Measurements from ENCODE around the gene TYSND1.
"Not testable (repeated sequence)": the region's sequence is repeated elsewhere in the genome, so short reads cannot be mapped to it uniquely, and the experiment has no call there.

TYSND1 gene, protein sequence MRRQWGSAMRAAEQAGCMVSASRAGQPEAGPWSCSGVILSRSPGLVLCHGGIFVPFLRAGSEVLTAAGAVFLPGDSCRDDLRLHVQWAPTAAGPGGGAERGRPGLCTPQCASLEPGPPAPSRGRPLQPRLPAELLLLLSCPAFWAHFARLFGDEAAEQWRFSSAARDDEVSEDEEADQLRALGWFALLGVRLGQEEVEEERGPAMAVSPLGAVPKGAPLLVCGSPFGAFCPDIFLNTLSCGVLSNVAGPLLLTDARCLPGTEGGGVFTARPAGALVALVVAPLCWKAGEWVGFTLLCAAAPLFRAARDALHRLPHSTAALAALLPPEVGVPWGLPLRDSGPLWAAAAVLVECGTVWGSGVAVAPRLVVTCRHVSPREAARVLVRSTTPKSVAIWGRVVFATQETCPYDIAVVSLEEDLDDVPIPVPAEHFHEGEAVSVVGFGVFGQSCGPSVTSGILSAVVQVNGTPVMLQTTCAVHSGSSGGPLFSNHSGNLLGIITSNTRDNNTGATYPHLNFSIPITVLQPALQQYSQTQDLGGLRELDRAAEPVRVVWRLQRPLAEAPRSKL

GRCh38 chr10:70146489-70147258 is at the start of gene TYSND1:
TYSND1 (minus strand) TSS chr10:70146700; CDS start chr10:70146586, 114 bp downstream.
- DNase-seq, result peak; percentile 95

GRCh38 chr10:70193391-70193844 is 46.9 kb upstream of the TYSND1 start:
- no peak for DNase-seq

- no peak for DNase-seq
These were observed 45.9 kb upstream of the TYSND1 start for GRCh38 chr10:70192326-70192968.

DNA sequence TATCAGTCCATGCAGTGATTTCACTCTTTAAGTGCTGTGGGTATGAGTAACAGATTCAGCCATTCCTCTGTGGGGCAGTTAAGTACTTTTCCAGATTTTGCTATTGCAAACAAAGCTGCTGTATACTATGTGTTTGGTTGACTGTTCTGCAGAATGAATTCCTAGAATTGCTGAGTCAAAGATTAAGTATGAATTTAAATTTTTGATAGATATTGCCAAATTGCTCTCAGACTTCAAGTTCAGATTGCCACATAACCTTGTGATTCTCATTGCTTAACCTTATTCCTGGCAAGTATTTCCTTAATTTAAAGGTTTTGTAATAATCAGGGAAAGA is 45.4 kb upstream of the TYSND1 start:
- DNase-seq, result no peak

- DNase-seq, result no peak
These were observed 44.9 kb upstream of the TYSND1 start for GRCh38 chr10:70191161-70191971.

GRCh38 chr10:70190581-70190980 is 44.1 kb upstream of the TYSND1 start:
- no peak for DNase-seq

GRCh38 chr10:70190102-70190501 is 43.6 kb upstream of the TYSND1 start:
- no peak for DNase-seq

DNA sequence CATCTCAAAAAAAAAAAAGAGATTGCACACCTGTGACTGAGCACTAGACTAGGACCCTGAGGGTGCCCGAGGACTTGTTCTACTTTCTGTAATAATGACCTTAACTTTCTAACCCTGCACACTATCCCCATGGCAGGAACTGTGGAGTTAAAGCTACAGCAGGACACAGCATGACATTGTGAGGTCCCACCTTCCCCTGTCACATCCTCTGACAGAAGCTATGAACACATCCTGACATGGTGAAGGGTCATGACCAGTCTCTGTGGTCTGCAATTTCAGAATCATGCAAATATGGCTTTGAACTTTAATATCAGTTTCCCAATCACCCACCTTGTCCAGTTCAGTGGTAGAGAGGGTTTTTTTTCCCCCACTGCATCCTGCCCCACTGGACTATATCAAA is 42.3 kb upstream of the TYSND1 start:
- DNase-seq, result no peak

DNA sequence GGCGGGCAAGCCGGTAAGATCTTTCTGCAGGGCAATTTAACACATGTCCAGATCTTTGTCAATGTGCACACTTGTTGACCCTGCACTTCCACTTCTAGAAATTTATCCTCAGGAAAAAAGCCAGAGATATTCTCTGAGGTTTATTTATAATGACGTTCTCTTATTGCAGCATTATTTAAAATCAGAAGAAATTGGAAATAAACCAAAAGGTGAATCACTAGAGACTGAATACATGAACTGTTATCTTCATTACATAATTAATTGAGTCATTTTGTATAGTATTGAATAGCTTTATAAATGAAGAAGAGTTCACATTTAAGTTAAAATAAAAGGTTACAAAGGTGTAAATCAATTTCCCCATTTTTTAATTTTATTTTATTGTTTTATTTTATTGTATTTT is 40.1 kb upstream of the TYSND1 start:
- no peak for DNase-seq

DNA sequence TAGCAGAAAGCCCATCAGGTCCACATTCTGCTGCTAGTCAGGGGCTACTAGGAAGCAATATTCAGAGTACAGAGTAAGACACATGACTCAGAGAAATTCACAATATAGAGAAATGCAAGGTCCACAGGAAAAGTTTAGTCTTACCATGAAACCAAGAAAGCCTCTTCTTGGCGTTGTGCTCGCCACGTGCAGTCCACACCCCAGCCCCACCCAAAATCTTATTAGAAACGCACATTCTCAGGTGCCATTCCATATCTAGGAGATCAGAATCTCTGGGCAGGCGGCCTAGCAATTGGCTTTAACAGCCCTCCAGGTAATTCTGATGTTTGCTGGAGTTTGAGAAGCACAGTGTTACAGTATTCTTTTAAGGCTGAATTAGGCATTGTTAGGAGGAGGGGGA is 39.6 kb upstream of the TYSND1 start:
- no peak for DNase-seq

GRCh38 chr10:70183304-70183703 is 36.8 kb upstream of the TYSND1 start:
- DNase-seq, result no peak

- not testable (repeated sequence) for DNase-seq
These were observed 32.7 kb upstream of the TYSND1 start for GRCh38 chr10:70179209-70179608.

- no peak for DNase-seq
These were observed 31.7 kb upstream of the TYSND1 start for GRCh38 chr10:70178139-70178725.

- DNase-seq, result no peak
These were observed 29.9 kb upstream of the TYSND1 start for GRCh38 chr10:70176441-70176840.

DNA sequence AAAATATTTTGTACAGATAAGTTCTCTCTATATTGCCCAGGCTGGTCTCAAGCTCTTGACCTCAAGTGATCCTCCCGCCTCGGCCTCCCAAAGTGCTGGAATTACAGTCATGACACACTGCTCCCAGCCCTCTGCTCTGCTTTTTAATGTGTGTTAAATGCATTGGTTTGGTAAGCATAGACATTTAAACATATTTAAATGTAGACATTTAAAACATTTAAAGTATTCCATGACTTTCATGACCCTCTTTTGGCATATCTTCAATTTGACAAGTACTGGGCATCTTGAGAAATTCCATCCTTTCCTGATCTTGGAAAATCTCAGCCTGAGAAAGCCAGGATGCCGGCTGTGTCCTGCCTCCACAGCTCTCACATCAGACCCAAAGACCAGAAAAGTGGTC is 29.0 kb upstream of the TYSND1 start:
- DNase-seq, result no peak

DNA sequence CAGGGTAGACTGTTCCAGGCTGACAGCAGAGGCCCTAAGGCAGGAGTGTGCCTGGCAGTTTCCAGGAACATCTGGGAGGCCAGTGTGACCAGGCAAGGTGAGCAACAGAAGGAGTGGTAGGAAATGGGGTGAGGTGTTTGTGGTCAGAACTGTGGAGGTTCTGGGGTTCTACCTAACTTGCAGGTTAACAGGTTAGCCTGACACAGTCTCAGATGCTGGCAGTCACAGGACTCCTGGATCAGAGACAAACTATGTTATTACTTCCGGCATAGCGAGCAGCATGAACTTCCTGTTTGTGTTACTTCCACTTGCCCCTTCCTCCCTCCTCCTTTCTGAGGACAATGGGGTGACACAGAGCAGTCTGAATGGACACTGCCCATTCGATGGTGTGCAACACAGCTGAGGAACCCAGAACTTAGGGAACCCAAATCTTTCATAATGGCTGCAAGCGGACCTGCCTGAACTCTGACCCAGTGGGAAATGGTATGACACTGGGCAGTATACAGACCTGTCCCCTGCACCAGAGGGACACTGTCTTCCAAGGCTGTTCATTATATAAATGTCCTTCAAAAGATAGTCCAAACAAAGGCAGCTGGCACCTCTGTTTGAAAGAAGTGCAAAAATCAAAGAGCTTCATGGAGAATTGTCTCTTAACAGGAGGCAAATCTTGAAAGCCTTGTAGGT is 27.7 kb upstream of the TYSND1 start:
- DNase-seq, result no peak

DNA sequence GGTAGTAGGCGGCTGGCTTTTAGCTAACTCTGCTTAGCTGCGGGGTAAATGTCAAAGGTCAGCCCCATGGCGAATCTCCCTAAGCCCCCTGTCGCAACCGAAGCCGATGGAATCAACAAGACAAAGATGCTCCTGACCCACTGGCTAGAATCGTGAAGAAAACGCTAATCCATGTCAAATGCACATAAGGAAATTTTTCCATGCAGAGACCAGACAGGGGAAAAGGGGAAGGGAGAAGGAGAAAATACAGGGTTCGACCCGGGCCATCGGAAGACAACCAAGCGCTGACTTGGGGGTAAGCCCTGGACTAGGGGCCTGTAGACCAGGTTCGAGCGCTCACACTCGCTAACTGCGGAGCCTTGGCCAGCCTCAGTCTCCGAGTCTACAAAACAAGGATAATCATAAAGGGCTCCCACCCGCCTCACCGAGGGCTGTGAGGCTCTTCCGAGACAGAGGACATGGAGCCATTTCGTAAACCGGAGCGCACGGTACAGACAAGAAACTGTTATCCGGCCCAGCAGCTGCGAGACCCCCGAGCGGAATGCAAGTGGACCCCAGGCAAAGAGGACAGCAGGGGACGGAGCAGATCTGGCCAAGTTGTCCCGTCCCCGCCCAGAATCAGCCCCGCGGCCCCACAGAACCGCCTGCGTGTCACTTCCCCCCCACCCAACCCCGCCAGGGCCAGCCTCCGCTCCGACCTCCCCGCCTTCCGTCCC is 23.3 kb upstream of the TYSND1 start:
- DNase-seq, result no peak

DNA sequence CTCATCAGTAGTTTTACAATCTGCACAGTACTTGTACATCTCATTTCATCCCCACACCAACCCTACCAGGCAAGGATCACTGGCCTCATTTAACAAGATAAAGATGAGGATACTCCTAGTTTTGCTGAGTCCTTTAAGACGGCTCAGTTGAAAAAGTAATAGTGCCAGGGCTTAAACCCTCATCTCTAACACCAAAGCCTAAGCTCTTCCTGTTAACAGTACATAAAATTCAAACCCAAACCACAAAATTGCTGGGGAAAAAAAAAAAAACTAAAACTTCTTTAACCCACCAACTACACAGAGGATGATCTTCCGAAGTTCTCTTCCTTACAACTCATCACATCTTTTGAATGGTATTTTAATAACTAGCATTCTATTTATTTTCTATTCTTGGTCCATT is 22.5 kb upstream of the TYSND1 start:
- DNase-seq, result no peak

DNA sequence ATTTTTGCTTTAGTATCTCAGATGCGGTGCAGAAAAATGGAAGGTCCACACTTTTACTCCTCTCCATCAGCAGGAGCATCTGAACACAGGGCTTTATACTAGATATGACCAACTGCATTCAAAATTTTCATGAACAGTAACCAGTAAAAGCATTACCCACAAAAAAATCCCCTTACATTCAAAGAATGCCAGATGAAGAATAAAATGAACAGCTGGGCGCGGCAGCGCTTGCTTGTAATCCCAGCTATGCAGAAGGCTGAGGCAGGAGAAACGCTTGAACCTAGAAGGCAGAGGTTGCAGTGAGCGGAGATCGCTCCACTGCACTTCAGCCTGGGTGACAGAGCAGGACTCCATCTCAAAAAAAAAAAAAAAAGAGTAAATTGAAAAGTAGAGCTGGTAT is 20.7 kb upstream of the TYSND1 start:
- no peak for DNase-seq

- DNase-seq, result no peak
These were observed 19.9 kb upstream of the TYSND1 start for GRCh38 chr10:70166394-70166793.

- DNase-seq, result no peak
These were observed 17.7 kb upstream of the TYSND1 start for GRCh38 chr10:70164163-70164562.
